IMR-90 (cell line): ENCODE measurements around the gene COQ10A. TPM values are rescaled to one million over a fixed set of nuclear protein-coding genes. Genes with fewer than 3 reads are reported as not detected.

Experiments
- ATAC-seq: fragments of 200-7000 bp; cut with Tn5 transposase; 2 replicates; pipeline ENCODE4 v1.9.1; 2020; ENCODE audit warnings: low read depth, mild to moderate bottlenecking, moderate library complexity
- BruUV-seq: library from RNA; stranded (reverse); fragments of 400-500 nt; replicated peaks from 2 replicates; lab custom pipeline; 2021; lab: Mats Ljungman, UMichigan
- CTCF ChIA-PET: fragments of 300-600 bp; formaldehyde crosslinking; extraction: SDS; loops from one replicate; lab custom pipeline; 2021; ENCODE audit warnings: antibody characterized with exemption; lab: Yijun Ruan, JAX
- POLR2A ChIA-PET: fragments of 300-600 bp; sonication (Branson Sonifier 250); formaldehyde crosslinking; loops from one replicate; lab custom pipeline; 2022; ENCODE audit warnings: antibody characterized with exemption; ENCODE audit not compliant: unreplicated experiment; lab: Charles Lee
- DNase-seq: peaks from one replicate; pipeline ENCODE4 v3.0.0; 2013
- H2AFZ ChIP-seq: replicated peaks from 2 replicates; pipeline ENCODE3; 2013; ENCODE audit warnings: low read length, mild to moderate bottlenecking; ENCODE audit not compliant: poor library complexity
- H2AK5ac ChIP-seq: 2 replicates; pipeline ENCODE4 v1.6.1; 2013; ENCODE audit warnings: low read depth, low read length, inconsistent platforms
- H2AK9ac ChIP-seq: replicated peaks from 2 replicates; pipeline ENCODE3; 2013; ENCODE audit warnings: mild to moderate bottlenecking, low read depth, low read length, moderate library complexity; ENCODE audit not compliant: poor library complexity
- H2BK120ac ChIP-seq: 2 replicates; pipeline ENCODE4 v1.6.1; 2013; ENCODE audit warnings: low read depth, low read length, inconsistent platforms
- H2BK15ac ChIP-seq: 3 replicates; pipeline ENCODE4 v1.6.1; 2013; ENCODE audit warnings: low read depth, low read length, inconsistent platforms
- H2BK20ac ChIP-seq: 2 replicates; pipeline ENCODE4 v1.6.1; 2013; ENCODE audit warnings: low read depth, mild to moderate bottlenecking, inconsistent platforms, low read length, moderate library complexity
- H2BK5ac ChIP-seq: 2 replicates; pipeline ENCODE4 v1.6.1; 2013; ENCODE audit warnings: mild to moderate bottlenecking, low read depth, low read length, inconsistent platforms; ENCODE audit not compliant: poor library complexity, severe bottlenecking
- H3K14ac ChIP-seq: replicated peaks from 2 replicates; pipeline ENCODE4 v1.6.1; 2013; ENCODE audit warnings: low read depth, low read length, inconsistent platforms
- H3K18ac ChIP-seq: 2 replicates; pipeline ENCODE4 v1.6.1; 2013; ENCODE audit warnings: low read depth, low read length, control low read depth
- H3K23ac ChIP-seq: 2 replicates; pipeline ENCODE4 v1.6.1; 2013; ENCODE audit warnings: low read depth, low read length, inconsistent platforms
- H3K27ac ChIP-seq: 2 replicates; pipeline ENCODE4 v1.5.1; 2013; ENCODE audit warnings: mild to moderate bottlenecking, control low read depth, low read length; ENCODE audit not compliant: insufficient read depth
- H3K27me3 ChIP-seq: 2 replicates; pipeline ENCODE4 v1.6.1; 2013; ENCODE audit warnings: low read length; ENCODE audit not compliant: control insufficient read depth, insufficient read depth
- H3K36me3 ChIP-seq: 2 replicates; pipeline ENCODE4 v1.6.1; 2013; ENCODE audit warnings: low read length, mixed read lengths; ENCODE audit not compliant: control insufficient read depth, insufficient read depth
- H3K4ac ChIP-seq: 2 replicates; pipeline ENCODE4 v1.6.1; 2013; ENCODE audit warnings: low read depth, low read length, inconsistent platforms
- H3K4me1 ChIP-seq: 2 replicates; pipeline ENCODE4 v1.6.1; 2013; ENCODE audit warnings: low read length, mixed read lengths; ENCODE audit not compliant: control insufficient read depth, insufficient read depth
- H3K4me2 ChIP-seq: 2 replicates; pipeline ENCODE4 v1.6.1; 2013; ENCODE audit warnings: low read depth, mild to moderate bottlenecking, control low read depth, low read length, moderate library complexity
- H3K4me3 ChIP-seq: 2 replicates; pipeline ENCODE4 v1.5.1; 2013; ENCODE audit warnings: low read depth, mild to moderate bottlenecking, control low read depth, low read length, moderate library complexity; ENCODE audit not compliant: insufficient read depth
- H3K56ac ChIP-seq: 2 replicates; pipeline ENCODE4 v1.6.1; 2013; ENCODE audit warnings: low read length, inconsistent platforms; ENCODE audit not compliant: insufficient read depth; ENCODE audit errors: extremely low read depth
- H3K79me1 ChIP-seq, 2 experiments: 2 replicates each; pipeline ENCODE4 v1.6.1; 2013; ENCODE audit warnings: low read length in 2 of 2, inconsistent platforms in 1 of 2, low read depth in 1 of 2
- H3K9ac ChIP-seq: 2 replicates; pipeline ENCODE4 v1.6.1; 2013; ENCODE audit warnings: low read depth, low read length, control low read depth
- H3K9me1 ChIP-seq: 2 replicates; pipeline ENCODE4 v1.6.1; 2013; ENCODE audit warnings: low read length, inconsistent platforms; ENCODE audit not compliant: insufficient read depth
- H3K9me3 ChIP-seq: 2 replicates; pipeline ENCODE4 v1.6.1; 2013; ENCODE audit warnings: low read length; ENCODE audit not compliant: control insufficient read depth, insufficient read depth
- H4K20me1 ChIP-seq: 2 replicates; pipeline ENCODE4 v1.6.1; 2013; ENCODE audit warnings: low read length, inconsistent platforms; ENCODE audit not compliant: insufficient read depth
- H4K5ac ChIP-seq: 2 replicates; pipeline ENCODE4 v1.6.1; 2013; ENCODE audit warnings: mild to moderate bottlenecking, low read depth, low read length, control low read depth
- H4K8ac ChIP-seq, 2 experiments: 2 replicates each; pipeline ENCODE4 v1.6.1; 2013; ENCODE audit warnings: low read depth in 2 of 2, low read length in 2 of 2, control low read depth in 1 of 2, inconsistent platforms in 1 of 2
- H4K91ac ChIP-seq: 2 replicates; pipeline ENCODE4 v1.6.1; 2013; ENCODE audit warnings: low read depth, low read length, inconsistent platforms; ENCODE audit not compliant: insufficient read depth
- BHLHE40 ChIP-seq: fragments of 150-350 bp; IDR thresholded peaks from 2 replicates; pipeline ENCODE4 v1.6.1; 2016; ENCODE audit warnings: mild to moderate bottlenecking, low read depth, low read length
- CEBPB ChIP-seq: IDR thresholded peaks from 2 replicates; pipeline ENCODE4 v1.6.1; 2012; ENCODE audit warnings: low read depth, low read length, improper control_type of control experiment
- CHD1 ChIP-seq: IDR thresholded peaks from 2 replicates; pipeline ENCODE4 v1.6.1; 2012; ENCODE audit warnings: low read depth, low read length, improper control_type of control experiment
- CTCF ChIP-seq: conservative IDR thresholded peaks from 2 replicates; pipeline ENCODE4 v1.5.1; 2012; ENCODE audit warnings: mild to moderate bottlenecking, low read depth, low read length, improper control_type of control experiment
- ELK1 ChIP-seq: fragments of 150-350 bp; IDR thresholded peaks from 2 replicates; pipeline ENCODE4 v1.6.1; 2016; ENCODE audit warnings: low read depth, mild to moderate bottlenecking, low read length, moderate library complexity, borderline replicate concordance
- MAFK ChIP-seq: IDR thresholded peaks from 2 replicates; pipeline ENCODE4 v1.6.1; 2012; ENCODE audit warnings: low read depth, low read length, improper control_type of control experiment
- MXI1 ChIP-seq: IDR thresholded peaks from 2 replicates; pipeline ENCODE4 v1.6.1; 2012; ENCODE audit warnings: low read depth, mild to moderate bottlenecking, low read length, moderate library complexity, borderline replicate concordance
- NFE2L2 ChIP-seq: fragments of 150-350 bp; IDR thresholded peaks from 2 replicates; pipeline ENCODE4 v1.6.1; 2016; ENCODE audit warnings: low read depth, mild to moderate bottlenecking, low read length
- POLR2A ChIP-seq: IDR thresholded peaks from 2 replicates; pipeline ENCODE4 v1.6.1; 2012; ENCODE audit warnings: mild to moderate bottlenecking, low read depth, low read length
- RAD21 ChIP-seq: IDR thresholded peaks from 2 replicates; pipeline ENCODE4 v1.6.1; 2012; ENCODE audit warnings: low read length, improper control_type of control experiment
- RCOR1 ChIP-seq: IDR thresholded peaks from 2 replicates; pipeline ENCODE4 v1.6.1; 2012; ENCODE audit warnings: mild to moderate bottlenecking, low read length, improper control_type of control experiment; ENCODE audit not compliant: insufficient replicate concordance
- RFX5 ChIP-seq: IDR thresholded peaks from 2 replicates; pipeline ENCODE4 v1.8.0; 2012; ENCODE audit warnings: low read depth, mild to moderate bottlenecking, low read length, moderate library complexity
- USF2 ChIP-seq: fragments of 150-350 bp; IDR thresholded peaks from 2 replicates; pipeline ENCODE4 v1.6.1; 2017; ENCODE audit warnings: mild to moderate bottlenecking, antibody characterized with exemption, low read length, low read depth
- WGBS, 2 experiments: methylation state at CpG; one replicate each; pipeline versions ENCODE4 v1.1.5 to v1.1.7; 2013; ENCODE audit warnings: missing lambda C conversion rate in 2 of 2; ENCODE audit not compliant: insufficient read length in 1 of 2; ENCODE audit errors: extremely low coverage in 2 of 2; 5-methylcytosine and 5-hydroxymethylcytosine counted together
- dilution Hi-C: fragments of 300-500 bp; cut with HindIII; formaldehyde crosslinking; loops from one replicate; pipeline ENCODE4 v1.14.3; 2018; ENCODE audit warnings: low sequenced_read_pairs; ENCODE audit not compliant: unreplicated experiment
- in situ Hi-C: fragments of 300-500 bp; cut with MboI; formaldehyde crosslinking; loops from 3 replicates; pipeline ENCODE4 v1.14.3; 2019; ENCODE audit warnings: low sequenced_read_pairs, inconsistent platforms, mixed read lengths
- intact Hi-C: fragments of 100-400 bp; cut with micrococcal nuclease; formaldehyde crosslinking; loops from 2 replicates; pipeline ENCODE4 v1.10.0; 2022
- polyA plus RNA-seq, 3 experiments: library from polyadenylated mRNA; depleted of rRNA; stranded (reverse); fragments of >200 nt; gene quantifications; 2 replicates each; pipeline ENCODE4 v1.2.3, GENCODE V29; 2012; ENCODE audit warnings: low replicate concordance in 1 of 3
- total RNA-seq: library from RNA; depleted of rRNA; stranded (reverse); fragments of >200 nt; gene quantifications from 2 replicates; pipeline ENCODE4 v1.2.3, GENCODE V29; 2012

The COQ10A gene
- total and polyA plus RNA-seq, 2 of the 4 experiments (the other 2 are of a cell fraction) = 4.7 to 10.8 TPM

- ChIA-PET POLR2A (interaction anchor here (0.6 to 0.9 kb wide), 4 partner anchors 18 to 691 kb away, joined by 3 to 6 read pairs (median 4); partner anchors contain the start of genes PAN2, STAT2 and ZBTB39), CTCF (interaction anchor here (1.0 kb wide), 1 partner anchor 148 kb away, joined by 5 read pairs; no protein-coding TSS in a partner anchor)
- in situ Hi-C loops = no loop called here
- ATAC-seq (peak; percentile 96), DNase-seq (peak; percentile 96)
- Histone ChIP-seq H3K79me1 (peaks cover 8 to 25% of the 10 kb centered on the region in 2 experiments), H2BK120ac (peak within 1 kb of the TSS; percentile 93; the same call in 1 of the 2 replicates), H3K4me1 (peaks cover 4% of the 10 kb centered on the region), H3K4ac (peak within 1 kb of the TSS; percentile 99), H2BK5ac (peak within 1 kb of the TSS; percentile 95), H3K27me3 (no peaks in the 10 kb centered on the region), H3K36me3 (peaks cover 13% of the 10 kb centered on the region), H4K8ac (peak within 1 kb of the TSS; percentile 93 to 100), H3K9ac (peak within 1 kb of the TSS; percentile 97), H3K18ac (peak within 1 kb of the TSS; percentile 96), H2AK9ac (peak within 1 kb of the TSS; percentile 87), H4K20me1 (no peaks in the 10 kb centered on the region), H3K56ac (peak within 1 kb of the TSS; percentile 90), H2BK15ac (peak within 1 kb of the TSS; percentile 96; the same call in 1 of the 3 replicates), H3K4me2 (peak within 1 kb of the TSS; percentile 95), H3K14ac (peak within 1 kb of the TSS; percentile 98), H2AK5ac (peak within 1 kb of the TSS; percentile 79), H3K9me3 (no peaks in the 10 kb centered on the region), H3K27ac (peak within 1 kb of the TSS; percentile 97), H3K9me1 (no peaks in the 10 kb centered on the region), H3K4me3 (peak within 1 kb of the TSS; percentile 77), H2AFZ (peak within 1 kb of the TSS; percentile 98), H3K23ac (peak within 1 kb of the TSS; percentile 99), H4K5ac (peak within 1 kb of the TSS; percentile 99), H4K91ac (peak within 1 kb of the TSS; percentile 98), H2BK20ac (peak within 1 kb of the TSS; percentile 70; the same call in 1 of the 2 replicates)
- BruUV-seq = no TSS peak
- intact Hi-C loops = loop anchor here (5.0 kb wide), 1 partner anchor 146 kb away; no protein-coding TSS in a partner anchor
- dilution Hi-C loops = no loop called here
- WGBS, 2 experiments = 1% methylated on average over 33 of the region's 62 CpGs; no CpG with 5 or more reads in 1 of the 2 experiments
- TF ChIP-seq POLR2A (peak; percentile 80), USF2 (peak; percentile 87), MXI1 (peak; percentile 95), CEBPB (peak; percentile 54), MAFK (no peak), CHD1 (no peak), NFE2L2 (no peak), RFX5 (0 out of 2 replicates have a peak, but pooled peaks have one; percentile 20), ELK1 (no peak), RCOR1 (no peak), BHLHE40 (peak; percentile 45; the same call in 1 of the 2 replicates), RAD21 (no peak), CTCF (0 out of 2 replicates have a peak, but pooled peaks have one; percentile 9)
These were observed 49.1 kb downstream of the COQ10A start, which contains the start of gene CNPY2 for GRCh38 chr12:56315622-56316473. Gene CNPY2 (minus strand): TSS chr12:56315988. CDS start chr12:56315217, 771 bp downstream.
